Measurements from ENCODE around the gene TMED1. TPM values are rescaled to one million over a fixed set of nuclear protein-coding genes. Genes with fewer than 3 reads are reported as not detected.

Gene TMED1
- total RNA-seq, 3 donors from 2014 or later: 27.2 to 51.2 (median 42.4) TPM

GRCh38 chr19:10811391-10812111 is 24.5 kb downstream of the TMED1 start:
- H3K4me3 ChIP-seq: no peak overlapping the region
- intact Hi-C loops (cut with DNase I; ENCODE audit: low total_unique reads): no loop called here
- H3K27ac ChIP-seq: peak overlapping the region in 1 of 2 donors; percentile 67
- no peak for DNase-seq (ENCODE audit: low spot score in 2 of 2)
- H3K4me1 ChIP-seq: no peaks in the 10 kb centered on the region
- no peak for TF ChIP-seq POLR2A (IDR thresholded peaks at IDR 0.05)
- no peak for TF ChIP-seq POLR2AphosphoS5 (IDR thresholded peaks at IDR 0.05)
- no peak for TF ChIP-seq CTCF (IDR thresholded peaks at IDR 0.05)
- no peaks in the 10 kb centered on the region for H3K36me3 ChIP-seq
- H3K9me3 ChIP-seq: no peaks in the 10 kb centered on the region
- no peaks in the 10 kb centered on the region for H3K27me3 ChIP-seq

- intact Hi-C loops (cut with DNase I; ENCODE audit: low total_unique reads): no loop called here
- Histone ChIP-seq H3K27ac (no peak overlapping the region), H3K4me1 (no peaks in the 10 kb centered on the region), H3K9me3 (no peaks in the 10 kb centered on the region), H3K4me3 (no peak overlapping the region), H3K36me3 (no peaks in the 10 kb centered on the region), H3K27me3 (no peaks in the 10 kb centered on the region)
- no peak for DNase-seq (ENCODE audit: low spot score in 2 of 2)
- TF ChIP-seq POLR2AphosphoS5 (IDR thresholded peaks at IDR 0.05): no peak
- no peak for TF ChIP-seq CTCF (IDR thresholded peaks at IDR 0.05)
- no peak for TF ChIP-seq POLR2A (IDR thresholded peaks at IDR 0.05)
Observed at GRCh38 chr19:10809651-10810285, 26.2 kb downstream of the TMED1 start.

GRCh38 chr19:10808937-10809649 is 26.9 kb downstream of the TMED1 start:
- Histone ChIP-seq H3K4me3 (no peak overlapping the region), H3K4me1 (no peaks in the 10 kb centered on the region), H3K27me3 (no peaks in the 10 kb centered on the region), H3K9me3 (no peaks in the 10 kb centered on the region), H3K36me3 (no peaks in the 10 kb centered on the region), H3K27ac (no peak overlapping the region)
- intact Hi-C loops (cut with DNase I; ENCODE audit: low total_unique reads): no loop called here
- DNase-seq (ENCODE audit: low spot score in 2 of 2): no peak
- TF ChIP-seq CTCF (IDR thresholded peaks at IDR 0.05) (no peak), POLR2AphosphoS5 (IDR thresholded peaks at IDR 0.05) (no peak), POLR2A (IDR thresholded peaks at IDR 0.05) (no peak)

- no peak for TF ChIP-seq CTCF (IDR thresholded peaks at IDR 0.05)
- no peak for TF ChIP-seq POLR2AphosphoS5 (IDR thresholded peaks at IDR 0.05)
- Histone ChIP-seq H3K9me3 (no peaks in the 10 kb centered on the region), H3K36me3 (no peaks in the 10 kb centered on the region), H3K27ac (no peak overlapping the region), H3K4me1 (no peaks in the 10 kb centered on the region), H3K27me3 (no peaks in the 10 kb centered on the region), H3K4me3 (no peak overlapping the region)
- DNase-seq (ENCODE audit: low spot score in 2 of 2): no peak
- intact Hi-C loops (cut with DNase I; ENCODE audit: low total_unique reads): no loop called here
Observed at GRCh38 chr19:10805758-10806247, 30.2 kb downstream of the TMED1 start.

Measured in breast epithelium (tissue), 4 donors.